ENCODE results near the gene MAGEA11. TPM values are rescaled to one million over a fixed set of nuclear protein-coding genes. Genes with fewer than 3 reads are reported as not detected.
"Not testable (repeated sequence)": the region's sequence is repeated elsewhere in the genome, so short reads cannot be mapped to it uniquely, and the experiment has no call there.

Gene MAGEA11
- total and polyA plus RNA-seq, 2 of the 13 experiments (the other 11 are each of a cell fraction or from before 2014, with no cell fraction given): not detected

GRCh38 chrX:149723583-149724118 lies 11.8 kb downstream of the MAGEA11 start:
- H3K4me2 ChIP-seq (ENCODE audit: low read depth, low read length); FAIRE-seq; H4K20me1 ChIP-seq (ENCODE audit: insufficient read depth, low read length); POLR2A ChIA-PET; BruUV-seq (replicated peaks); H2AFZ ChIP-seq (ENCODE audit: low read length); CTCF ChIA-PET (ENCODE audit: low intra/inter-chr PET ratio, low total read pairs); in situ Hi-C loops (cut with HindIII; ENCODE audit: extremely low pct_ligation_motif_present, low pct_unique_long_range_greater_than_20kb); intact Hi-C loops (cut with micrococcal nuclease; ENCODE audit: unreplicated experiment); H3K4me3 ChIP-seq (replicated peaks in 1 of 3; ENCODE audit: insufficient read depth in 1 of 3, low read depth in 2 of 3, low read length in 3 of 3); DNase-seq (ENCODE audit: low spot score); H3K27ac ChIP-seq (ENCODE audit: extremely low read length, insufficient read depth, low read length); H3K4me1 ChIP-seq (ENCODE audit: insufficient read depth, low read length); H3K79me2 ChIP-seq (ENCODE audit: insufficient read depth, low read length); H3K9me3 ChIP-seq (ENCODE audit: low read length); H3K36me3 ChIP-seq (replicated peaks in 1 of 2; ENCODE audit: control insufficient read depth in 1 of 2, insufficient read depth in 2 of 2, low read length in 2 of 2); H3K9ac ChIP-seq (ENCODE audit: insufficient read depth, low read depth, low read length); TF ChIP-seq FOXA1 (IDR thresholded peaks at IDR 0.05): not testable (repeated sequence)
- H3K27me3 ChIP-seq (ENCODE audit: control insufficient read depth in 1 of 2, insufficient read depth in 2 of 2, low read length in 2 of 2): peaks cover 0 to 11% of the 10 kb centered on the region in 2 experiments; a peak in 1 of 5 replicates
- WGBS (ENCODE audit: low lambda C conversion rate): 0% methylated on average over 2 of the region's 5 CpGs
- peak; percentile 38; the same call in 1 of the 2 replicates for TF ChIP-seq FOXA1 (CRISPR knock-in tag; IDR thresholded peaks at IDR 0.05)
- peak; percentile 46; the same call in 1 of the 3 replicates for ATAC-seq

DNA sequence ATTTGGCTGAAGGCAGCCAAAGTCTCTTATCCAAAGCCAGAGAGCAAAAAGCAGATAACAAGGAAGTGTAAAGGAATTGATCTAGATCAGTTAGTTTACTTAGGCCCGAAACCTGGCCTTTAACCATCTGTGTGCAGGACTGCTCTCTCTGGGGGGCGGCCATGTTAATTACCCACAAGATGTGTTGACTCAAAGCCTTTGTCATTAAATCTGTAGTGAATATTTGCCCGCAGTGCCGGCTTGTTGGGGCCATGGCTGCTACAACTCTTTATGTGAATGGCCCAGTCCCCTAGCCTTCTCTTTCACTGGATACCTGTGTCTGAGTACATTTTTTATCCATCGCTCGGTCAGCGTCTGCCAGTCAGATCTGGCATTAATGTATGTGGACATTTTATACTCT lies 15.4 kb downstream of the MAGEA11 start:
- in situ Hi-C loops (cut with HindIII; ENCODE audit: extremely low pct_ligation_motif_present, low pct_unique_long_range_greater_than_20kb); H2AFZ ChIP-seq (ENCODE audit: low read length); DNase-seq (ENCODE audit: low spot score); intact Hi-C loops (cut with micrococcal nuclease; ENCODE audit: unreplicated experiment); H3K9ac ChIP-seq (ENCODE audit: insufficient read depth, low read depth, low read length); CTCF ChIA-PET (ENCODE audit: low intra/inter-chr PET ratio, low total read pairs); H3K27ac ChIP-seq (ENCODE audit: extremely low read length, insufficient read depth, low read length); ATAC-seq; H3K36me3 ChIP-seq (replicated peaks in 1 of 2; ENCODE audit: control insufficient read depth in 1 of 2, insufficient read depth in 2 of 2, low read length in 2 of 2); H3K9me3 ChIP-seq (ENCODE audit: low read length); H3K79me2 ChIP-seq (ENCODE audit: insufficient read depth, low read length); POLR2A ChIA-PET; H3K27me3 ChIP-seq (ENCODE audit: control insufficient read depth in 1 of 2, insufficient read depth in 2 of 2, low read length in 2 of 2); H4K20me1 ChIP-seq (ENCODE audit: insufficient read depth, low read length); H3K4me1 ChIP-seq (ENCODE audit: insufficient read depth, low read length); H3K4me2 ChIP-seq (ENCODE audit: low read depth, low read length); H3K4me3 ChIP-seq (replicated peaks in 1 of 3; ENCODE audit: insufficient read depth in 1 of 3, low read depth in 2 of 3, low read length in 3 of 3); BruUV-seq (replicated peaks): not testable (repeated sequence)
- WGBS (ENCODE audit: low lambda C conversion rate): 88% methylated on average over 3 of the region's 7 CpGs
- peak; percentile 68 for FAIRE-seq

DNA sequence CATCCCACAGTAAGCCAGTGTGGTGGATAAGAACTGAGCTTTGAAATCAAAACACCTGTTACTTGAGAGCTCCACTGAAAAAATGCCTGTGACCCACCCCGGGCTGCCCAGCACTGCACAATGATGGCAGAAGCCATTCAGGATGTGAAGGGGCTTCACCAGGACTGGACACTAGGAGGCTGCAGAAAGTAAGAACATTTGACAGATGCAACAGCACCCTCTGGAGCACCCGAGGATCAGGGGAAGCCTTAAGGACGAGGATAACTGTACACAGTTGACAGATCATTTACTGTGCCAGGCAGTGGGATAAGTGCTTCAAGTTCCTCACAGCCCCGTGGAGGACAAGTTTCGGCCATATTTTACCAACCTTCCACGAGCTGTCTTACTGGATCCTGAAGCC lies 30.4 kb downstream of the MAGEA11 start:
- H2AFZ ChIP-seq (ENCODE audit: low read length); H3K79me2 ChIP-seq (ENCODE audit: insufficient read depth, low read length); H3K4me1 ChIP-seq (ENCODE audit: insufficient read depth, low read length); H3K9ac ChIP-seq (ENCODE audit: insufficient read depth, low read depth, low read length); H3K27ac ChIP-seq (ENCODE audit: extremely low read length, insufficient read depth, low read length); H4K20me1 ChIP-seq (ENCODE audit: insufficient read depth, low read length); H3K36me3 ChIP-seq (replicated peaks in 1 of 2; ENCODE audit: control insufficient read depth in 1 of 2, insufficient read depth in 2 of 2, low read length in 2 of 2); BruUV-seq (replicated peaks); H3K9me3 ChIP-seq (ENCODE audit: low read length); H3K4me2 ChIP-seq (ENCODE audit: low read depth, low read length); H3K27me3 ChIP-seq (ENCODE audit: control insufficient read depth in 1 of 2, insufficient read depth in 2 of 2, low read length in 2 of 2); CTCF ChIA-PET (ENCODE audit: low intra/inter-chr PET ratio, low total read pairs); DNase-seq (ENCODE audit: low spot score); POLR2A ChIA-PET; intact Hi-C loops (cut with micrococcal nuclease; ENCODE audit: unreplicated experiment); in situ Hi-C loops (cut with HindIII; ENCODE audit: extremely low pct_ligation_motif_present, low pct_unique_long_range_greater_than_20kb); H3K4me3 ChIP-seq (replicated peaks in 1 of 3; ENCODE audit: insufficient read depth in 1 of 3, low read depth in 2 of 3, low read length in 3 of 3): not testable (repeated sequence)
- no CpG with 5 or more reads among the region's 6 CpGs for WGBS (ENCODE audit: low lambda C conversion rate)
- FAIRE-seq: peak; percentile 96
- ATAC-seq: peak; percentile 96

DNA sequence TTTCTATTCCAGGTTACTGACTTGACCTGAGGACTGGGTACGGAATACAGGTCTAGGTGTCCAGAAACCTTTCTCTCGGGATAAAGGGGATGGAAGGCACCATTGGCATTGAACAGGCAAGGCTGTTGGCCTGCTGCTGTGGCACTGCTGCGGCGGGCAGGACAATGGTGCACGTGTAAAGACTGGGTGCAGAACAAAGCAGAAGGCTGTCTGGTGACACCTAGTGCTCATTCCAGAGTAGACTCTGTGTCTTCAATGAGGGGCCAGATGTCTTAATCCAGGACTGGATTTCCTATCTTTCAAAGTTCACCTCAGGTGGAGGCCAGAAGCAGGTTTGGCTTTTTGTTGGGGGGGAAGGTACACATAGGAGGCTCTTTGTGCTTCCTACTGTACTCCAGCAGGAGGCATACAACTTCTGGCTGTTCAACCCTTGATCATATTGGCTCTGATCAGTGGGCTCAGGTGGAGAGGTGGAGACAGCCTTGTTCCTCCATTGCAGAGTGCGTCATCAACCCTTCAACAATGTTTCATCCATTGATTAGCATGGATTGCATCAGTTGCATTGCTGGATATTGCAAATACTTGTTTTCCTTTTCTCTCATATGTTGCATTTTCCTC lies 34.6 kb downstream of the MAGEA11 start:
- DNase-seq (ENCODE audit: low spot score); CTCF ChIA-PET (ENCODE audit: low intra/inter-chr PET ratio, low total read pairs); H3K9me3 ChIP-seq (ENCODE audit: low read length); POLR2A ChIA-PET; H3K4me3 ChIP-seq (replicated peaks in 1 of 3; ENCODE audit: insufficient read depth in 1 of 3, low read depth in 2 of 3, low read length in 3 of 3); H3K36me3 ChIP-seq (replicated peaks in 1 of 2; ENCODE audit: control insufficient read depth in 1 of 2, insufficient read depth in 2 of 2, low read length in 2 of 2); H3K4me2 ChIP-seq (ENCODE audit: low read depth, low read length); H3K27me3 ChIP-seq (ENCODE audit: control insufficient read depth in 1 of 2, insufficient read depth in 2 of 2, low read length in 2 of 2); H3K9ac ChIP-seq (ENCODE audit: insufficient read depth, low read depth, low read length); H3K27ac ChIP-seq (ENCODE audit: extremely low read length, insufficient read depth, low read length); intact Hi-C loops (cut with micrococcal nuclease; ENCODE audit: unreplicated experiment); H2AFZ ChIP-seq (ENCODE audit: low read length); H3K4me1 ChIP-seq (ENCODE audit: insufficient read depth, low read length); H4K20me1 ChIP-seq (ENCODE audit: insufficient read depth, low read length); H3K79me2 ChIP-seq (ENCODE audit: insufficient read depth, low read length); BruUV-seq (replicated peaks); in situ Hi-C loops (cut with HindIII; ENCODE audit: extremely low pct_ligation_motif_present, low pct_unique_long_range_greater_than_20kb): not testable (repeated sequence)
- peak; percentile 83 for ATAC-seq
- FAIRE-seq: peak; percentile 92
- WGBS (ENCODE audit: low lambda C conversion rate): no CpG with 5 or more reads among the region's 6 CpGs

Measured in HepG2 (cell line).